Measurements from ENCODE around the gene WASF1.
"Not testable (repeated sequence)": the region's sequence is repeated elsewhere in the genome, so short reads cannot be mapped to it uniquely, and the experiment has no call there.

WASF1 gene

DNA sequence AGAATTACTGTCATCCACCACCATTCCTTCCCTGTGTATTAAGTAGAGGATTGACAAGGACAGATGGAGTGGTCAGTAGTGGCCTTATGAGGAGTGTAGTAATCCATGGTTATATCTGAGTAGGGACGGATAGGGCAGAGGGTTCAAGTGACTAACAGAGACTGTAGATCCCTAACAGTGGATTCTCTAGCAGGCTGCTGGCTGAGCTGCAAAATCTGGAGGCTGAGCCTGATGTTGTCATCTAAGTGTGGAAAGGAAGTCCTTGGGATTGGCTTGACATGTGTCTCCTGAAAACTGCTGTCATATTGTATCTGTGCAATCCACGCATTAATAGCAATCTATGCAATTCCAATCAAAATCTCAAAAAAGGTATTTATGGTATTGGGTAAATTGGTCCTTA lies 94.2 kb downstream of the WASF1 start:
- no peak for DNase-seq

DNA sequence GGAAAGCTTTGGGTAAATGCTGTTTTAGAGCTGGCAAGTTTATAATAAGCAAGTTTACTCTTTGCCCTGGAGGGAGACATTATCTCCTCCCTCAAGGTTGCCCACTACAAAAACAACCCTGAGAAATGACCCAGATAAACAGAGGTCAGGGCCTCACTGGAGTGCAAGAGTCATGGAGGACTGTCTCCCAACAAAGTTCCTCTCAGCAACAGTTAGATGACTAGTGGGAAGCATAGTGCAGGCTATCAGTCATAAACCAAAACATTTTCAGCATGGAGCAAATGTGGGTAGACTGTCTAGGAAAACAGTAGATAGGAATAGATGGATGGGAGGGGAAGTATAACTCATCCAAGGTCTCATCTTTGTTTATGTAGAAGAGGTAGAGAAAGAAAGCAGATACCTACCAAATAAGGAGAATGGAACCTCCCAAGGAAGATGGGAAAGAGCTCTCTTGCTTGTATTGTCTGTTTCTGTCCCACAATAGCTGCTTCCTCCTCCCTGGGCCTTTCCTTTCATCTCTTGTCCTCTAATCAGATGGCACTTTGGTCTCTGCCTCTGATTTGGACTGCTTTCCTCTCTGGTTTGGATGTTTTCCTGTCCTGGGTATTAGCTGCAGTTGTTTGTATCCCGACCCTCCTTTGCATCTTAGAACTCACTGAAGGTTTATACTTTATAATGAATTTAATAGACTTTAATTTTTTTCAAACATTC lies 95.4 kb downstream of the WASF1 start:
- no peak for DNase-seq

DNA sequence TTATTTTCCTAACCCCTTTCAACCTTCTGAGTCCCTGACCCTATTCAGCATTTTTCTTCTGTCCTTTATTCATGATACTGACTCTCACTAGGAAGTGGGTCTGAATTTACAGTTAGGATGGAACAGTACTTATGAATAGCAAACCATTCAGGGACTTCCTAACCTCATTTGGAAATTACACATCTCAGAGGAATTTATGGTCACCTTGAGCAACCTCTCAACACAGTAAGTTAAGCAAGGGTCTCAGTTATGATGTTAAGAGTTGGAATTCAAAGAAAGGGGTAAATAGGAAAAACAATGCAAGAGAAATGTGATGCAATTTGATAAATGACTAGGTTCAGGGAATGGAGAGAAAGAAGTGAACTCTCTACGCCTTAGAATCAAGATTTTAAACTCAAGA lies 104.1 kb downstream of the WASF1 start:
- DNase-seq: no peak

DNA sequence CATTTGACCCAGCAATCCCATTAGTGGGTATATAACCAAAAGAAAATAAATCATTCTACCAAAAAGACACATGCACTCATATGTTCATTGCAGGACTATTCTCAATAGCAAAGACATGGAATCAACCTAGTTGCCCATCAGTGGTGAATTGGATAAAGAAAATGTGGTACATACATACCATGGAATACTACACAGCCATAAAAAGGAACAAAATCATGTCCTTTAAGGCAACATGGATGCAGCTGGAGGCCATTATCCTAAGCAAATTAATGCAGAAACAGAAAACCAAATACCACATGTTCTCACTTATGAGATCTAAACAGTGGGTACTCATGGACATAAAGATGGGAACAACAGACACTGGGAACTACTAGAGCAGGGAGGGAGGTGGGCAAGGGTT lies 106.0 kb downstream of the WASF1 start:
- DNase-seq: not testable (repeated sequence)

DNA sequence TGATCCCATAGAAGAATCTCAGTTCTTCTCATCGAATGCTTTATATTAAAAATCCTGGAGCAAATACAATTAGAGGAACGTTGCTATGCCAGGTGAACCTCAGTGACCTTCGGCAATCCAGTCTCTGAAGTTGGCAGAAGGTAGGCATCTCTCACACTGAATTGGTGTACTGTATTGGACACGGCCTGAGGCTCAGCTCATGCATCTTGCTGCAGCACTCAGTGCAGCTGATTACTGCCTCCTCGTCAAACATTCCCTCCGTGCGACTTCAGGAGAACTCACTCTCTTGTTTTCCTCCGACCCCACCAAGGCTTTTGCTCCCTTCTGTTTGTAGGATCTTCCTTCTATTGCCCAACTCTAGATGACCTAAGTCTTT lies 110.9 kb downstream of the WASF1 start:
- DNase-seq: no peak

DNA sequence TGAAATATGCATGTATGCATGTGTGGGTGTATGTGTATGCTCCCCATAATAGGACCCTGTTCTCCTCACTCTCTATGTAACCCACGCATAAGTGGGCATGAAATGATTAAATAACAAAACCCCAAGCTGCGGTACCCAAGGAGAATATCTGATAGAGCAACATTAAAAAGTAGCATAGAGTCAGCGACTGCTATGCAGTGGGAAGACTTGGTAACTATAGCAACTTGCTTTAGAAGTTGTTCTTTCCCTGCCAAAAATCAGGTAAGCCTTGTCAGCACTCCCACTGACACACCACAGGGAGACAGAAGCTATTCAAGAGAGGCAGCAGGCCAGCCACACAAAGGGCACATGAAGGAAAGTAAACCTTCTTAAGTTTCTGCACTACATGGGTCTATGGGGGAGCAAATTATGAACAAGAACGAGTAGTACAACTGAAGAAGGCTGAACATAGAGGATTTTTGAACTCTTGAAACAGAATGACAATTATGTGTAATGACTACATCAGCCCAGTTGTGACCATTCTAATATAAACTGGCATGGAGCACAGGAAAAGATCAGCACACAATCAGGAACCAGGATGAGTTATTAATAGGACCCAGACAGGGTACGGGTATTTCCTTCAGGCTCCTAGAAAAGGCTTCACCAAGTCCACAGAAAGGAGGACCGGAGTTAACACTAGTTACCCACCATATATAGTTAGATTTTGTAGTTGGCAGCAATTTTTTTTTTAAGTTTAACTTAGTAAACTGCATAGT lies 111.5 kb downstream of the WASF1 start:
- DNase-seq: no peak

DNA sequence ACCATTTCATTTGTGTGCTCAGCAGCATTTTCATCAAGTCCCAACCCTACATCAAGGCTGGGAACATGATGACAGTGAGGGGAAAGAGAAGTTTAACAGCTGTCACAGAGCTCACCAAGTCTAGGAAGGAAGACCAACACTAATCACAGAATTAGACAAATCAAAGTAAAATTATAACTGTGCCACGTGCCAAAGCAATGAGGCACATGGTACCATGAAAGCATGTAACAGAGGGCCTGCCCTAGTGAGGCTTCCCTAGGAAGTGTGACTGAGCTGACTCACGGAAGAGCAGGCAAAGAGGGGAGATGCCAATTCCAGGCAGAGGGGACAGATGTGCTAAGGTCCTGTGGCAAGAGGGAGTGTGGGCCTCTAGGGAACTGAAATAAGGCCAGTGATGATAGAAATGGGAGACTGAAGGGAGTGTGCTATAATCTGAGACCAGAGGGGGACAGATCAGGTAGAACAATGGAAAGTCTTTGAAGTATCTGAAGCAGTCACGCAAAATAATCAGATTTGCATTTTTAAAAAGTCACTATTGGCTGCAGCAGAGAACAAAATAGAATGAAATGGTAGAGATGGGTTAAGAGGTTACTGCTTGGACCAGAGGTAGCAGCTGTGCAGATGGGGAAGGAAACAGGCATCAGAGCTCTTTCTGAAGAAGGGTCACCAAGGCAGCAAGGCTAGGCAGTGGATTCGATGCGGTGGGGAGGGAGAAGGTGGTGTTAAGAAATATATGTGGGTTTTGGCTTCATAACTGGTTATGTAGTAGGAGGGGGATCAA lies 114.5 kb downstream of the WASF1 start:
- DNase-seq: no peak

DNA sequence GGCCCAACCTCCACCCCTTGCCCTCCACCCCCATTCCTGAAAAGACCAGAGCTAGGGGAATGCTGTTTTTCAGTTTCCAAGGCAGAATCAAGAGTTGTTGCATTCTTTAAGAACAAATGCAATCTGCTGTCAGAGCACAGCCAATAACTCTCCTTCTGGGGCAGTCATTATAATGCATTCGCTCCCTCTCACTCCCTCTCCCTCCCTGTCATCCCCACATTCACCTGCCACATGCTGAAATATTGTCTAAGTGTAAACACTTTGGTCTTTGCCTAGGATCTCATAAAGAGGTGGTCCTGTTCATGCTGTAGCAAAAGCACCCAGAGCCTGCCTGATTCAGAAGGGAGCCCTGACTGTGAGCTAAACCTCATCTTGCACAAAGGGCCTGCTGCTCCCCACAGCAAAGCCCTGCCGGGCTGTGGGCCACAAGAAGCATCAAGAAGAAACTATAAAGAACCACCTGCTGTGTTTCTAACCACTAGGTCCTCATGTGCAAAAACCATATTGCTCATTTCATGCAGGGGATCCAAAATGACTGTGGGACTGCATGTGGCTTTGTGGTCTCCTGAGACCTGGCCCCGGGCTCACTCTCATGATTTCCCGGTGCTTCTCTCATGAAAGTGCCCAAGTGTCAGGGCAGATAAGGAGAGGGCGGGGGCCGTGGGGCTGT lies 115.7 kb downstream of the WASF1 start:
- no peak for DNase-seq

DNA sequence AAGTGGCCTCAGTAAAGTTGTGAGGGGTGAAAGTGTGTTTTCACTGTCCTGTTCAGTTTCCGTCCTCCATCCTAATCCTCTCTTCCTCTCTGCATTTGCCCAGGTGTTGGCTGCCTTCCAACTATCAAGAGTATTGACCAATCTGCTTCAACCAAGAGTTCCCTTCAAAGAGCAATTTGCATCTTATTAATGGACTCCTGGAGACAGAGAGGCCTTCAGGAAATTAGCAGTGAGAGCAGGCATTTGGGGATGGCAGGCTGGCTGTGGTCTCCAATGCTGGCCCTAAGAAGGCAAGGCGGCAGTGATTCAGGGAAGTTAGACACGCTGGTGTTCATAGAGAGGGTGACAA lies 124.1 kb downstream of the WASF1 start:
- peak; percentile 7 for DNase-seq

DNA sequence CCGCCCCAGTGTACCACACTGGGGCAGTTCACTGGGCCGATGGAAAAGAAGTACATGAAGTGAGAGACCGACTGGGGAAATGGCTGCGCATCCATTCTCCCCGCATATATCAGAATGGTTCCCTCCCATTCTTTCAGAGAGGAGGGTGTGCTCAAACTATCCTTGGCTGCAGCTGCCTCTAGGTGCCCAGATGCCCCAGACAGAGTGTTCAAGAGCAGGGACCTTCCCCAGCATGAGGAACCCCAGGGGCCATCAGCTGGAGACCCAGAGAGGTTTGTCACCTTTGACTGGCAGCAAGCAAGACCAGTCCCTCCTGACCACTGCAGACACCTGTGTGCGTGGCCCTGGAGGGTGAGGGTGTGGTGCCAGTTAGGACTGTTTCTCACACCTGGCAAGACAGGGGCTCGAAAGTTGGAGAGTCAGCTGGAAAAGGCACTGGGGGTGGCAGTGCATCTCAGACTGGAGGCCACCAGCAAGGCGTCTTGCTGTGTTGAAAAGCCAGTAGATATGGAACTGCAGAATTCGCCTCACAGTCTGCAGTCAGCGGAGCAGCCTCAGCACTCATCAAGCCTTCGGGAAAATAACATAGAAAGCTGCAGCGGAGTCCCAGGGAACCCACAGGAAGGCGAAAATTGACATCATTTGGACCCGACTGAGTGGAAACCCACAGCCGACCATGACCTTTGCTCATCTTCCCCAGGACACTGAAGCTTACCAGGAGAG lies 124.6 kb downstream of the WASF1 start:
- DNase-seq: no peak

DNA sequence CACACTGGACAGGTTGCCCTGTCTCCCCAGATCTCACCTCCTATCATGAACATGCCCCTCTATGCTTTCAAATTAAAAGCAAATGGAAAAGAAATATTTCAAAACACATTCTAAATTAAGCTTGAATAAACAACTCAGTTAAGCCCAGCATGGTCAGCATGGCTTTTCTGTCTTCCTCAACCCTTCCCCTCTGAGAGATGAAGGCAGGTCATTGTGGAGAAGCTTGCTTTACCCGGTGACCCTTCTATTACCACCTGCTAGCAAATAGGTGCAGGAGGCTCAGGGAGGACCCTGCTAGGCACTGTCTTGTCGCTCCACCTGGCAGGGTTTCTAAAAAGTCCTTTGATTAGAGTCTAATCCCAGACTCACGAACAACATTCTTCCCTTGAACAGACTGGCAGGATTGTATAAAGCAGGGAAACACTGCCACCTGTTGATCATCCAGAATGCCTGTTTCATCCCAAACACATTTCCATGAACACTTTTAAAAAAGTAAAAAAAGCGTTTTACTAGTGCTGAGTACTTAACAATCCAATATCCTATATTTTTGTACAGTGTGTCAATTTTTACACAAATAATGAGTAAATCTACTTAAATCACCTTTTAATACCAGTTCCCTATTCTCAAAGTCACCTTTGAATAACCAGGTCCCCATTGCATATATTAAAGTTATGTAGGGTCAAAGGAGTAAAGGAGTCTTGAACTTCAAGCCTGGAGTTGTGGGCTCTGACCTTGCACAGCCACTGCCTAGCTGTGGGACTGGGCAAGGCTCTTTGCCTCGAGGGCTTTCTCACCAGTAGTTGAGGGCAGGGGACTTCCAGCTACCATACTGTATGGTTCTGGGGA lies 125.9 kb downstream of the WASF1 start:
- DNase-seq: peak; percentile 7

DNA sequence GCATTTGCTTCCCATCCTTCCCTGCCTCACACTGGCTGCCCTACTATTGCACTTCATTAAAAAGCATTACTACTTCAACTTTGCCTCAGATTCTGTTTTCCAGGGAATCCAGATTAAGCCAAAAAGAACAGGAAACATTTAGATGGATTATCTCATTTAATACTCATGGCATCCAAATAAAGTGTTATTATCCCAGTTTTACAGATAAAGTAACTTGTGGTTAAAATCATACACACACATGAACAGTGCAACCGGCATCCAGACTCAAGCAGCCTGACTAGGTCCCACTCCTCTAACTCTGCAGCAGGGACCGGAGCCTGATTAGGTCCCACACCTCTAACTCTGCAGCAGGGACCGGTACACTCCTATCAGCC lies 129.0 kb downstream of the WASF1 start:
- no peak for DNase-seq

Measured in RPMI8226 (cell line).